ENCODE results near the gene RDH5. TPM values are rescaled to one million over a fixed set of nuclear protein-coding genes. Genes with fewer than 3 reads are reported as not detected.

Gene RDH5
- total RNA-seq, 4 donors from 2014 or later, result 28.0 to 54.6 (median 38.4) TPM

DNA sequence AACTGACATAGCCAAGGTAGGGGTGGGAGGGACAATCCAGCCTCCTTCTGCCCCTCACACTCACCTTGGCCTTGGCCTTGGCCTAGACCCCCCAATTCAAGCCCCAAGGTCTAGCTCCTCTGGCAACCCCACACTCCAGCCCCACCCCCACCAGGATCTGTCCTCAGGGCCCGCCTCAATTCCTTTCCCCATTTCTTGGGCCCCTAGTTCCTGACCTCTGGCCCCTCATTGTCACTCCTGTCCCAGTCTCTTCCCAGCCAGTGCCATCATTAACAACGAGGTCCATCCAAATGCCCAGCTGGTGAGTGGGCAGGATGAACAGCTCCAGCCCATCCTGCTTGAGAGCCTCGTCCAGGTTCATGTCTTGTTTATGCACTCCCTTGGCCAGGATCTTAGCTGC is 15.9 kb downstream of the RDH5 start:
- H3K4me3 ChIP-seq, result no peak overlapping the region
- TF ChIP-seq CTCF (IDR thresholded peaks at IDR 0.05), result no peak
- no peak for TF ChIP-seq POLR2A (IDR thresholded peaks at IDR 0.05)
- no peak for TF ChIP-seq EP300 (IDR thresholded peaks at IDR 0.05)
- no peak for DNase-seq (ENCODE audit: low spot score in 2 of 2)
- peak overlapping the region in 1 of 4 donors; percentile 14 for H3K27ac ChIP-seq
- no peaks in the 10 kb centered on the region for H3K9me3 ChIP-seq
- H3K27me3 ChIP-seq, result no peaks in the 10 kb centered on the region
- peaks cover 0 to 35% (median 16%) of the 10 kb centered on the region in 4 donors for H3K4me1 ChIP-seq
- 40 to 52% methylated on average over 3 of the region's 3 CpGs for WGBS, 2 donors
- H3K36me3 ChIP-seq, result no peaks in the 10 kb centered on the region

DNA sequence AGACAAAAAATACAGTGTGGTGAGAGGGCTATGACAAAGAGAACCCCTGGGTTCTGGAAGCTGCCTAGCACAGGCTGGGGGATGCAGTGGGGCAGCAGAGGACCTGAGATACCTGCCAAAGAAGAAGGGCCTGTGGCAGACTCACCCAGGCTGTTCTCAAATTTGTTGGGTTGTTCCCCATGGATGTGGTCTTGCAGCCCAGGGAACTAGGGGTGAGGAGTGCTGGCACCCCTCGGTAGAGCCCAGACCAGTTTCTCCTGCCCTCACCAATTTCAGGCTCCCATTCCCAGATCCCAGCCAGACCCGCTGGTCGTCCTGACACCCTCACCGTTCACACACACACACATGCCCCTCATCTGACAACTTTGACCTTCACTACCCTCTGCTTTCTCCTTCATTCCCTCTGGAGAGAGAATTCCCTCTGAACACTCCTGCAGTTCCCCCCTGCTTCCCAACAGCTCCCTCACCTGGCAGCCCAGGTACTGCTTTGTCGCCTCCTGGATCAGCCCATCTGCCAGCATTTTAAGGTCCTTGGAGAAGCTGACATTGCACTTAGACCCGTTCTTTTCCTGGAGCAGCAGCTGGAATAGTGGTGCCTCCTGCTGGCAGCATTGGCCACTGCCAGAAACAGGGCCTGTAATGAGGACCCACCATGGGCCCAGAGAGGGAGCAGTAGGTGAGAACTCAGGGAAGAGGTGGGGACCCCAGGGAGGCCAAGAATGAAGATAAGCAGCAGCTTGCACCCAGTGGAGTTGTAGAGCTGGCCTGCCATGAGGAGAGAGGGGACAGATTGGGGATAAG is 16.8 kb downstream of the RDH5 start:
- Histone ChIP-seq H3K4me3 (no peak overlapping the region), H3K27ac (peak overlapping the region; percentile 67 to 93 (median 84)), H3K27me3 (no peaks in the 10 kb centered on the region), H3K9me3 (no peaks in the 10 kb centered on the region), H3K4me1 (peaks cover 0 to 29% (median 14%) of the 10 kb centered on the region in 4 donors), H3K36me3 (no peaks in the 10 kb centered on the region)
- WGBS, 2 donors, result 25 to 29% methylated on average over 6 of the region's 6 CpGs
- TF ChIP-seq POLR2A (IDR thresholded peaks at IDR 0.05) (no peak), CTCF (IDR thresholded peaks at IDR 0.05) (peak; percentile 54 to 78 (median 77)), EP300 (IDR thresholded peaks at IDR 0.05) (peak in 1 of 2 donors; percentile 21)
- DNase-seq (ENCODE audit: low spot score in 2 of 2), result peak in 1 of 2 donors; percentile 66

GRCh38 chr12:55737581-55738122 is 17.5 kb downstream of the RDH5 start:
- WGBS, 2 donors, result 12 to 13% methylated on average over 4 of the region's 4 CpGs
- Histone ChIP-seq H3K27me3 (no peaks in the 10 kb centered on the region), H3K36me3 (no peaks in the 10 kb centered on the region), H3K9me3 (no peaks in the 10 kb centered on the region), H3K4me1 (peaks cover 0 to 36% (median 16%) of the 10 kb centered on the region in 4 donors), H3K4me3 (peak overlapping the region; percentile 40 to 72 (median 44)), H3K27ac (peak overlapping the region; percentile 67 to 93 (median 84))
- TF ChIP-seq POLR2A (IDR thresholded peaks at IDR 0.05), result no peak
- no peak for TF ChIP-seq CTCF (IDR thresholded peaks at IDR 0.05)
- TF ChIP-seq EP300 (IDR thresholded peaks at IDR 0.05), result no peak
- DNase-seq (ENCODE audit: low spot score in 2 of 2), result no peak

DNA sequence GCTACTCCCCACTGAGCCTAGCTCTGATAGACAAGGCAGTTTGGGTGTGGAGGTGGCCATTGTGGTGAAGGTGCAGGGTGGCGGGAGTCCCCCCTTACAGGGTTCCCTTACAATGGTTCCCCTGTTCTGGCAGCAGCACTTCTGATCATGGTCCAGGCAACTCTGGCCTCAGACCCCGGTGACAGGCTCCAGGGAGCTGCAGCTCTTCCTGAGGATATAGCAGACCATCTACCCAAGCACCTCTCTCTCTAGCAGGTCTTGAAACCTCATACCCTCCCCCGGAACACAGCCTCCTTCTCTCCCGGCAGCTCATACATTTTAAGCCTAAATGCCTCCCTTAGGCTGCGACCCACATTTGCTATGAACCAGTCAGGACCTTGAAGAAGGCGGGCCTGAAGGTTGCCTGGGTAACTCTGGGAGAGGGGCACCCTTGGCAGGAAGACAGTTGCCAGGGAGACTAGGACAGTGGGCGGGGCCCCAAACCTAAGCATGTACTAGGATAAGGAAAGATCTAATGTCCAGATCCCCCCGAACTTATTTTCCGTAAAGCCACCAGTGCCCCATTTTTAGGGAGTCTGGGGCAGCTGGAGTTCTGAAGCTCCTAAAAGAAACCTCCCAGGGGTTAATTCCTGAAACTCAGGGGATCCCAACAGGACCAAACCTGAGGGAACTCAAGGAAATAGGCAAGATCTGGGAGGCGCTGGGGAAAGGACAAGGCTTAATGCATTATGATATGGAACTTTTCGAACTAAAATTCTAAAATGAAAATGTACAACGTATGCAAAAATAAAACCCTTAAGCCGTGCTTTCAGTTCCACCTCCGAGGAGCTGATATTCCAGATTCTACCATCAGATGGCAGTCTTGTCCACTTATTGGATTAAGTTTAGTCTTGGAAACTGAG is 18.2 kb downstream of the RDH5 start:
- no peaks in the 10 kb centered on the region for H3K9me3 ChIP-seq
- peak; percentile 71 to 99 for DNase-seq (ENCODE audit: low spot score in 2 of 2)
- H3K27me3 ChIP-seq, result no peaks in the 10 kb centered on the region
- H3K4me1 ChIP-seq, result peaks cover 0 to 37% (median 17%) of the 10 kb centered on the region in 4 donors
- no peaks in the 10 kb centered on the region for H3K36me3 ChIP-seq
- peak overlapping the region; percentile 40 to 72 (median 44) for H3K4me3 ChIP-seq
- TF ChIP-seq EP300 (IDR thresholded peaks at IDR 0.05) (peak in 1 of 2 donors; percentile 17), POLR2A (IDR thresholded peaks at IDR 0.05) (no peak), CTCF (IDR thresholded peaks at IDR 0.05) (peak; percentile 81 to 94 (median 85))
- peak overlapping the region; percentile 67 to 93 (median 84) for H3K27ac ChIP-seq
- 0% methylated on average over 14 of the region's 14 CpGs for WGBS, 2 donors
